HEK293 (cell line): Measurements from ENCODE around the gene KIF12.

Experiments used
- BCL11A ChIP-seq: fragments of 450-650 bp; formaldehyde crosslinking; IDR thresholded peaks from 2 replicates; pipeline ENCODE4 v1.5.1; 2016; ENCODE audit warnings: low read depth, missing biosample characterization, missing genetic modification characterization
- MYNN ChIP-seq: fragments of 450-650 bp; formaldehyde crosslinking; IDR thresholded peaks from 2 replicates; pipeline ENCODE4 v1.5.1; 2016; ENCODE audit warnings: missing biosample characterization, missing genetic modification characterization, borderline replicate concordance
- ZNF121 ChIP-seq: fragments of 450-650 bp; formaldehyde crosslinking; IDR thresholded peaks from 2 replicates; pipeline ENCODE4 v1.5.1; 2016; ENCODE audit warnings: missing biosample characterization, missing genetic modification characterization
- ZNF514 ChIP-seq: fragments of 450-650 bp; formaldehyde crosslinking; IDR thresholded peaks from 2 replicates; pipeline ENCODE4 v1.5.1; 2016; ENCODE audit warnings: missing biosample characterization, missing genetic modification characterization
- ZNF544 ChIP-seq: fragments of 450-650 bp; formaldehyde crosslinking; IDR thresholded peaks from 2 replicates; pipeline ENCODE4 v1.5.0; 2017; ENCODE audit warnings: missing biosample characterization, missing genetic modification characterization
- ZNF777 ChIP-seq: fragments of 450-650 bp; formaldehyde crosslinking; IDR thresholded peaks from 2 replicates; pipeline ENCODE4 v1.5.1; 2017; ENCODE audit warnings: missing biosample characterization, missing genetic modification characterization, borderline replicate concordance
- TF ChIP-seq, protein P1 (sequence below): fragments of 450-650 bp; formaldehyde crosslinking; IDR thresholded peaks from 2 replicates; pipeline ENCODE4 v1.5.1; 2017; ENCODE audit warnings: missing biosample characterization, mild to moderate bottlenecking, missing genetic modification characterization, moderate library complexity
- TF ChIP-seq, protein P2 (sequence below): fragments of 450-650 bp; formaldehyde crosslinking; IDR thresholded peaks from 2 replicates; pipeline ENCODE4 v1.5.1; 2016; ENCODE audit warnings: missing biosample characterization, missing genetic modification characterization
- TF ChIP-seq, protein P3 (sequence below): fragments of 450-650 bp; formaldehyde crosslinking; IDR thresholded peaks from 2 replicates; pipeline ENCODE4 v1.5.1; 2017; ENCODE audit warnings: missing biosample characterization, missing genetic modification characterization
- TF ChIP-seq, protein P4 (sequence below): fragments of 450-650 bp; formaldehyde crosslinking; IDR thresholded peaks from 2 replicates; pipeline ENCODE4 v1.5.1; 2016; ENCODE audit warnings: missing biosample characterization, missing genetic modification characterization
- TF ChIP-seq, protein P5 (sequence below): fragments of 450-650 bp; formaldehyde crosslinking; IDR thresholded peaks from 2 replicates; pipeline ENCODE4 v1.5.1; 2016; ENCODE audit warnings: missing biosample characterization, missing genetic modification characterization

DNA sequence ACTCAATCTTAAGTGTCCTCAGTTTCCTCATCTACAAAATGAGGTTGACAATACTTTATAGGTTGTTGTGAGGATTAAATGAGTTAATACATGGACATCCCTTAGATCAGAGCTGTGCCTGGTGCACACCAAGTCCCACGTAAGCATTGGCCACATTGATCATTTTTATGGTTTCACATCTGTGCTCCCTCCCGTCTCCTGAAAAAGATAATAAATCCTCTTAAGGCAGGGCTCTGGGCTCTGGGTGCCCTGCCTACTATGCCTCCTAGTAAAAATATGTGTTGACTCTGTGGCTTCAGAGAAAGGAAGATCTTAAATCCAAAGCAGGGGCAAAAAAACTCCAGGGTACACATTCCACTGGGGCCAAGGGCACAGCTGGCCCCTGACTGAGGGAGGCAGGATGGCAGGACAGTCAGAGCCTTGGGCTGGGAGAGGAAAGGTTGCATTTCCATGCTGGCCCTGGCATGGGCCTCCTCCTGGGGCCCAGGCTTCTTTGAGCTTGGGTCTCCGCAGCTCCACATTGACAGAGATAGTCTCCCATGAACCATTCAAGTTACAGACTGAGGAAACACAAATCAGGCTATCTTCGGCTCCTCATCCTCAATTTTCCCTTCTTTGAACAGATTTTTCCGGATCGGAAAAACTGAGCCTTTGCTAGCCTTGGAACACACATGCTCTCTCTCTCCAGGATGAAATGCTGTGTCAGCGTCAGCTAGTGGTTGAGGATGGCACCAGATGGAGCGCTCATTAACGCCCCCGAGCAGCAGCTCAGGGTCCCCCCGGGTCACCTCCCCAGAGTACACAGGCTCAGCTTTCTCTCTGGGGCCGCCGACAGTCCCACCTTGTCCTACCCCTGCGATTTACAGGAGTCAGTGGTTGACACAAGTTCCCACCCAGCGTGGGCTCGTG, 22.4 kb upstream of the KIF12 start:
- TF ChIP-seq, protein P1, sequence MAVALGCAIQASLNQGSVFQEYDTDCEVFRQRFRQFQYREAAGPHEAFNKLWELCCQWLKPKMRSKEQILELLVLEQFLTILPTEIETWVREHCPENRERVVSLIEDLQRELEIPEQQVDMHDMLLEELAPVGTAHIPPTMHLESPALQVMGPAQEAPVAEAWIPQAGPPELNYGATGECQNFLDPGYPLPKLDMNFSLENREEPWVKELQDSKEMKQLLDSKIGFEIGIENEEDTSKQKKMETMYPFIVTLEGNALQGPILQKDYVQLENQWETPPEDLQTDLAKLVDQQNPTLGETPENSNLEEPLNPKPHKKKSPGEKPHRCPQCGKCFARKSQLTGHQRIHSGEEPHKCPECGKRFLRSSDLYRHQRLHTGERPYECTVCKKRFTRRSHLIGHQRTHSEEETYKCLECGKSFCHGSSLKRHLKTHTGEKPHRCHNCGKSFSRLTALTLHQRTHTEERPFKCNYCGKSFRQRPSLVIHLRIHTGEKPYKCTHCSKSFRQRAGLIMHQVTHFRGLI (tag by site-specific recombination), result no peak
- TF ChIP-seq MYNN (tag by site-specific recombination) (no peak), ZNF544 (tag by site-specific recombination) (no peak), ZNF121 (tag by site-specific recombination) (no peak), ZNF514 (tag by site-specific recombination) (no peak), BCL11A (tag by site-specific recombination) (no peak), ZNF777 (tag by site-specific recombination) (no peak)
- TF ChIP-seq, protein P2, sequence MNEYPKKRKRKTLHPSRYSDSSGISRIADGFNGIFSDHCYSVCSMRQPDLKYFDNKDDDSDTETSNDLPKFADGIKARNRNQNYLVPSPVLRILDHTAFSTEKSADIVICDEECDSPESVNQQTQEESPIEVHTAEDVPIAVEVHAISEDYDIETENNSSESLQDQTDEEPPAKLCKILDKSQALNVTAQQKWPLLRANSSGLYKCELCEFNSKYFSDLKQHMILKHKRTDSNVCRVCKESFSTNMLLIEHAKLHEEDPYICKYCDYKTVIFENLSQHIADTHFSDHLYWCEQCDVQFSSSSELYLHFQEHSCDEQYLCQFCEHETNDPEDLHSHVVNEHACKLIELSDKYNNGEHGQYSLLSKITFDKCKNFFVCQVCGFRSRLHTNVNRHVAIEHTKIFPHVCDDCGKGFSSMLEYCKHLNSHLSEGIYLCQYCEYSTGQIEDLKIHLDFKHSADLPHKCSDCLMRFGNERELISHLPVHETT (tag by site-specific recombination), result no peak
- TF ChIP-seq, protein P3, sequence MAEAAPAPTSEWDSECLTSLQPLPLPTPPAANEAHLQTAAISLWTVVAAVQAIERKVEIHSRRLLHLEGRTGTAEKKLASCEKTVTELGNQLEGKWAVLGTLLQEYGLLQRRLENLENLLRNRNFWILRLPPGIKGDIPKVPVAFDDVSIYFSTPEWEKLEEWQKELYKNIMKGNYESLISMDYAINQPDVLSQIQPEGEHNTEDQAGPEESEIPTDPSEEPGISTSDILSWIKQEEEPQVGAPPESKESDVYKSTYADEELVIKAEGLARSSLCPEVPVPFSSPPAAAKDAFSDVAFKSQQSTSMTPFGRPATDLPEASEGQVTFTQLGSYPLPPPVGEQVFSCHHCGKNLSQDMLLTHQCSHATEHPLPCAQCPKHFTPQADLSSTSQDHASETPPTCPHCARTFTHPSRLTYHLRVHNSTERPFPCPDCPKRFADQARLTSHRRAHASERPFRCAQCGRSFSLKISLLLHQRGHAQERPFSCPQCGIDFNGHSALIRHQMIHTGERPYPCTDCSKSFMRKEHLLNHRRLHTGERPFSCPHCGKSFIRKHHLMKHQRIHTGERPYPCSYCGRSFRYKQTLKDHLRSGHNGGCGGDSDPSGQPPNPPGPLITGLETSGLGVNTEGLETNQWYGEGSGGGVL (tag by site-specific recombination), result no peak
- TF ChIP-seq, protein P4, sequence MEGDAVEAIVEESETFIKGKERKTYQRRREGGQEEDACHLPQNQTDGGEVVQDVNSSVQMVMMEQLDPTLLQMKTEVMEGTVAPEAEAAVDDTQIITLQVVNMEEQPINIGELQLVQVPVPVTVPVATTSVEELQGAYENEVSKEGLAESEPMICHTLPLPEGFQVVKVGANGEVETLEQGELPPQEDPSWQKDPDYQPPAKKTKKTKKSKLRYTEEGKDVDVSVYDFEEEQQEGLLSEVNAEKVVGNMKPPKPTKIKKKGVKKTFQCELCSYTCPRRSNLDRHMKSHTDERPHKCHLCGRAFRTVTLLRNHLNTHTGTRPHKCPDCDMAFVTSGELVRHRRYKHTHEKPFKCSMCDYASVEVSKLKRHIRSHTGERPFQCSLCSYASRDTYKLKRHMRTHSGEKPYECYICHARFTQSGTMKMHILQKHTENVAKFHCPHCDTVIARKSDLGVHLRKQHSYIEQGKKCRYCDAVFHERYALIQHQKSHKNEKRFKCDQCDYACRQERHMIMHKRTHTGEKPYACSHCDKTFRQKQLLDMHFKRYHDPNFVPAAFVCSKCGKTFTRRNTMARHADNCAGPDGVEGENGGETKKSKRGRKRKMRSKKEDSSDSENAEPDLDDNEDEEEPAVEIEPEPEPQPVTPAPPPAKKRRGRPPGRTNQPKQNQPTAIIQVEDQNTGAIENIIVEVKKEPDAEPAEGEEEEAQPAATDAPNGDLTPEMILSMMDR, result no peak
- TF ChIP-seq, protein P5, sequence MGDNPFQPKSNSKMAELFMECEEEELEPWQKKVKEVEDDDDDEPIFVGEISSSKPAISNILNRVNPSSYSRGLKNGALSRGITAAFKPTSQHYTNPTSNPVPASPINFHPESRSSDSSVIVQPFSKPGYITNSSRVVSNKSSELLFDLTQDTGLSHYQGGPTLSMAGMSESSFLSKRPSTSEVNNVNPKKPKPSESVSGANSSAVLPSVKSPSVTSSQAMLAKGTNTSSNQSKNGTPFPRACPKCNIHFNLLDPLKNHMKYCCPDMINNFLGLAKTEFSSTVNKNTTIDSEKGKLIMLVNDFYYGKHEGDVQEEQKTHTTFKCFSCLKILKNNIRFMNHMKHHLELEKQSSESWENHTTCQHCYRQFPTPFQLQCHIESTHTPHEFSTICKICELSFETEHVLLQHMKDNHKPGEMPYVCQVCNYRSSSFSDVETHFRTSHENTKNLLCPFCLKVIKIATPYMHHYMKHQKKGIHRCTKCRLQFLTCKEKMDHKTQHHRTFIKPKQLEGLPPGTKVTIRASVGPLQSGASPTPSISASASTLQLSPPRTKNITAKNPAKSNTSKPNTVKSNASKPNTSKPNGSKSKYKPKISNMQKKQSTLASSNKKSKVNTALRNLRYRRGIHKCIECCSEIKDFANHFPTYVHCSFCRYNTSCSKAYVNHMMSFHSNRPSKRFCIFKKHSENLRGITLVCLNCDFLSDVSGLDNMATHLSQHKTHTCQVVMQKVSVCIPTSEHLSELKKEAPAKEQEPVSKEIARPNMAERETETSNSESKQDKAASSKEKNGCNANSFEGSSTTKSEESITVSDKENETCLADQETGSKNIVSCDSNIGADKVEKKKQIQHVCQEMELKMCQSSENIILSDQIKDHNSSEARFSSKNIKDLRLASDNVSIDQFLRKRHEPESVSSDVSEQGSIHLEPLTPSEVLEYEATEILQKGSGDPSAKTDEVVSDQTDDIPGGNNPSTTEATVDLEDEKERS, result no peak
